LNCAP (cell line): ENCODE data around the gene CATSPER1.

Source experiments
- TF ChIP-seq, protein P1 (sequence below): fragments of 450-650 bp; IDR thresholded peaks from 2 replicates; pipeline ENCODE4 v1.5.1; 2017; ENCODE audit warnings: mild to moderate bottlenecking

CATSPER1 gene

DNA sequence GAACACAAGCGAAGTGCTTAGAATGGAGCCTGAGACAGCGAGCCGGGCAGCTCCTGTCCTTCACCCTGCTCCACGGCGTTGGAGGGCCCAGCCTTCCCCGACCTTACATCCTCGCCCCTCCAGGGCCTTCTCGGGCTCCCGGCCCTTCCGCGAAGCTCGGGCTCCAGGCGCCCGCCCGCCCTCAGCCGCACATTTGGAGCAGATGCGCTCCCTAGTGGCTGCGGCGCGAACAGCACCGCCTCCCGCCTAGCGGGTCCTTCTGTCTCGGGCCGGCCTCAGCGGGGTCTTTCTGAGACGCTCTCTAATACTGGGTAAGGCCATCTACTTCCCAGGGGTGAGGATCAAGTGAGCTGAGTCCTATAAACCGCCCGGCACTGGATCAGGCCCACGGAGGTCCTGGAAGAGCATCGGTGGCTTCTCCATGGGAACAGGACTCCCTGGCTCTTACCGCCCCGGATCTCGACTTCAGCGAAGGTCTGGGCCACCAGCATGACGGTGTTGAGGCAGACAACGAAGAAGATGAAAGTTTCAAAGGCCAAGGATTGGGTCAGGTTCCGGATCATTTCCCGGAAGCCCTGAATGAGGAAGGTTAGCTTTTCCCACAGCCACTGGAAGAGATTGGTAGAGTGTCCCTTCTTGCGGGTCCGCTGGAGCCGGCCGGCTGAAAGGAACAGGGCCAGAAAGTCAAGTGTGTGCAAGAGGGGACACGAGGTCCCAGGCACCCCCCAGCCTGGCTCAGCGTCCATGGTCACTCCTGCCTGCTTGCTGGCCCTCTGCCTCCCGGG lies 3.7 kb downstream of the CATSPER1 start:
- TF ChIP-seq, protein P1, sequence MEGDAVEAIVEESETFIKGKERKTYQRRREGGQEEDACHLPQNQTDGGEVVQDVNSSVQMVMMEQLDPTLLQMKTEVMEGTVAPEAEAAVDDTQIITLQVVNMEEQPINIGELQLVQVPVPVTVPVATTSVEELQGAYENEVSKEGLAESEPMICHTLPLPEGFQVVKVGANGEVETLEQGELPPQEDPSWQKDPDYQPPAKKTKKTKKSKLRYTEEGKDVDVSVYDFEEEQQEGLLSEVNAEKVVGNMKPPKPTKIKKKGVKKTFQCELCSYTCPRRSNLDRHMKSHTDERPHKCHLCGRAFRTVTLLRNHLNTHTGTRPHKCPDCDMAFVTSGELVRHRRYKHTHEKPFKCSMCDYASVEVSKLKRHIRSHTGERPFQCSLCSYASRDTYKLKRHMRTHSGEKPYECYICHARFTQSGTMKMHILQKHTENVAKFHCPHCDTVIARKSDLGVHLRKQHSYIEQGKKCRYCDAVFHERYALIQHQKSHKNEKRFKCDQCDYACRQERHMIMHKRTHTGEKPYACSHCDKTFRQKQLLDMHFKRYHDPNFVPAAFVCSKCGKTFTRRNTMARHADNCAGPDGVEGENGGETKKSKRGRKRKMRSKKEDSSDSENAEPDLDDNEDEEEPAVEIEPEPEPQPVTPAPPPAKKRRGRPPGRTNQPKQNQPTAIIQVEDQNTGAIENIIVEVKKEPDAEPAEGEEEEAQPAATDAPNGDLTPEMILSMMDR: peak; percentile 99

DNA sequence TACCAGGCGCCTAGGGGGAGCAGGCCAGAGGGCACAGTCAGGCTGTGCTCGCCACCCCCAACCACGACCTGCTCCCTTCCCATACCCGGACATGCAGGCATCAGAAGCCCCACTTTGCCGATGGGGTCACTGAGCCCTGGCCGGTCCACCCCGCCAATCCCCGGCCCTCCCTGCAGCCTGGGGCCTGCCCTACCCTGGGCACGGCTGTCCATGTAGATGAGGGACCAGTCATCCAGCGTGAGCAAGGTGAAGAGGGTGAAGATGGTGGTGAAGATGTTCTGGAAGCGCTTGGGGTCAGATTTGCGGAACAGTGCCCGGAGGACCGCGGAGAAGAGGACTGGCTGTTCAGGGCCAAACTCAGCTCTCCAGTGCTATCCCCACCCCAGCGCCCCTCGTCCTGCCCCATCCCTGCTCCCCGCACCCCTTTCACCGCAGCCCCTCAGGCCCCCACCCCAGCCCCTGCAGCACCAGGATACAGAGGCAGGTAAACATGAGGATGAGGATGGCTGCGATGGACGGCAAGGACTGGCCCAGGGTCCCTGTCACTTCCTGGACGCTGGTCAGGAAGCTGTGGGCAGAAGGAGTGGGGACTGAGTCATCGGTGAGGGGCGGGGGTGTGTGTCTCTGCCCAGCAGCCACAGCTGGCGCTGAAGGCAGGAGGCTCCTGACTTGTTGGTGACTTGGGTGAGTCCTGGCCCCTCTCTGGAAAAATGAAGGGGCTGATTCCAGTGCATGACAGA lies 5.5 kb downstream of the CATSPER1 start:
- TF ChIP-seq, protein P1: no peak

DNA sequence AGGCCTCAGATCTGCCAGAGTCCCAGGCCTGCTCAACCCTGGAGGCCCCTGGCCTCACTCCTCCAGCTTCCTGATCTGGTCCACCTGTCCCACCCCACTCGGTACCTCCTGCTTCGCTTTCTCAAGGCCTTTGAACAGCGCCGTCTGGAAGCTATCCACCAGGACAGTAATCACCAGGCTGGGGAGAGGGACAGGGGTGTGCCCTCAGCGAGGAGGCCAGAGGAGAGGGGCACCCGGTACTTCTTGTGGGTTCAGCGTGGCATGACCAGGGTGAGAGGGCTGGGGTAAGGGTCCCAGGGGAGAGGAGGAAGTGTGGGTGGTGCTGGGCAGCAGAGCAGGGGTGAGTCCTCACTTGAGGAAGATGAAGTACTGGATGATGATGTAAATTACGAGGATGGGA lies 6.1 kb downstream of the CATSPER1 start:
- TF ChIP-seq, protein P1: no peak

DNA sequence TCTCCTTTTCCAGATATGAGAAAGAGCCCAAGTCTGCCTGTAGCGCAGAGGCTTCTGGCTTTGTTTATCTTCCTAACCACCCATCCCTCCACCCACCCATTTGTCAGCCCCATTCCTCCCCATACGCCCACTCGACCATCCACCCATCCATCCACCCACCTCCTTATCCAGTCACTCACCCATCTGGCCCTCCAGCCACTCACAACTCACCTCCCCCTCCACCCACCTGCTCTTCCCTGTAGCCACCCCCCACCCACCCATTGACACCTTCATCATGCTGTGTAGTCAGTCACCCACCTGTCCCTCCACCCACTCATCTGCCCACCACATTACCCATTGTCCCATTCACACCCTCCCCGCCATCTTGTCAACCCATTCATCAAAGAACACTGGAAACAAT lies 9.0 kb downstream of the CATSPER1 start:
- TF ChIP-seq, protein P1: no peak

DNA sequence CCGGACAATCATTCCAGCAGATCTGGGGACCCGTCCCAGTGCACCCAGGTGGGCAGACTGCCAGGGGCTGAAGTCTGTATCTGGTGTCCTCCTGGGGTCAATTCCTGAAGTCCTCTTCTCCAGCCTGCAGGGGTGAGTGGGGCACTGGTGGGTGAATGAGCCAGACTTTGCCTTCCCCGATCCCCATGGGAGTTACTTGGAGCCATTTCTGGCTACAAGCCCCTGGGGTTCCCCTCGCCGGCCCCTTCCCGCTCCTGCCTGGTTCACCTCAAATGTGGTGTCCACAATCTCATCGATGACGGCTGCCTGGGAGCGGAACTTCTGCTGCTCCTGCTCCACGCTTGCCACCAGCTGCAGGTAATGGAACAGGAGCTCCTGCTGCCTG lies 9.5 kb downstream of the CATSPER1 start:
- TF ChIP-seq, protein P1: no peak

DNA sequence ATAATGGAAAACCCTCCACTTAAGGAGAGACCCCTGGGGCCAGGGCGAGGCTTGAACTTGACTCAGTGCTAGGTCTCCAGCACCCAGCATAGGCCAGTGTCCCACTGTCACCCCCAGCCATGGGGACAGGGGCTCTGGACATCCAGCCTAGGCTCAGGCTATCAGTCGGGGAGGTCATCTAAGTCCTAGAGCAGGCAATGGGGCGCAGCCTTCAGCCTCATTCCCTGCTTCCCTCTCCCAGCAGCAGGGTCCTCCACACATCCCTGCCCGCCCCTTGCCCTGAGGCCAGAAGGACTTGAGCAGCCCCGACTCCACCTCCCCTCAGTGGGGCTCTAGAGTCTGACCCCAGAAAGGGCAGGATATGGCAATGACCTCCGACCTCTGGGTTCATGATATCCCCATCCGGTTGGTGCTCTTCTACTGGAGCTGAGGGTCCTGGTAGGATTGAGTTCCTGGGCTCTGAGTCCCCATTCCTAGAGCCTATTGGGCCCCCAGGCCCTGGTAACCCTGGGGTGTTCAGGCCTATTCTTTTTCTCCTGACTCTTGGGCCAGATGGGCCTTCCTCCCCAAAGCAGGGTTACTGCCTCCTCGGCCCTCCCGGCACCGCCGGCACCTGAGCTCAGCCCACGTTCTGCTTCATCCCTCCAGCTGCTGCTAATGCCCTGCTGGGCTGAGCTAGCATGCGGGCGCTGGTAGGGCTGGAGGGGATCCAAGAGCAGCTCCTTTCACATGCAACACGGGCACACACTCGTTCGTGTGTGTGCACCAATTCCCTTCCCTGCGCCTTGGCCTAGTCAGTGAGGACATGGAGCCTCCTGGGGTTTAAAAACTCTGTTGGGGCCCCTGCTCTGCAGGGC lies 10.1 kb downstream of the CATSPER1 start:
- TF ChIP-seq, protein P1: no peak

DNA sequence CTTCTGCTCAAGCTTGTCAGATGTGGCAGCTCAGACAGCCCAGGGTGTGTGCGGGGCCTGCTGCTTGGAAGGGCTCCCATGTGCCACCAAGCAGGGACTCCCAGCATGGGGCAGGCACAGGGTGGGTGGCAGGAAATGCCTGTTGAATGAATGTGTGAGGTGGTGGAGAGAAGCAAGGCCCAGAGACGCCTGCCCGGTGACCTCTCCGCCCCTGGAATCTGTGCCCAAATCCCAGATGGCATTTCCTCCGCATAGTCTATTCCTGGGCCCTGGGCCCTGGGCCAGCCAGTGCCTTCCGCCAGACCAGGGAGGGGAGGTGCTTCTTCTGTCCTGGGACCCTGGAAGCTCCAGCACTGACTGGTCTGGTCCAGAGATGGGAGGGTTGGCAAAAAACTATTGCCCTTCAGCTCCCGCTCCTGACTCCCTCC lies 10.8 kb downstream of the CATSPER1 start:
- TF ChIP-seq, protein P1: no peak
